ENCODE measurements around the gene INPP5E. TPM values are rescaled to one million over a fixed set of nuclear protein-coding genes. Genes with fewer than 3 reads are reported as not detected.
A peak's percentile ranks its signal among the peaks of the same experiment; 100 is the strongest.

Gene INPP5E
- total RNA-seq, 3 donors from 2014 or later, result 9.5 to 14.4 (median 9.6) TPM

GRCh38 chr9:136486131-136486530 is 46.5 kb upstream of the INPP5E start:
- H3K36me3 ChIP-seq (ENCODE audit: low read depth), result no peaks in the 10 kb centered on the region
- H3K4me1 ChIP-seq (ENCODE audit: low read depth), result peaks cover 22% of the 10 kb centered on the region
- DNase-seq, result no peak
- intact Hi-C loops (cut with DNase I, micrococcal nuclease), result no loop called here
- no peaks in the 10 kb centered on the region for H3K9me3 ChIP-seq
- no peak for TF ChIP-seq CTCF (IDR thresholded peaks at IDR 0.05)
- ATAC-seq, result no peak
- H3K4me3 ChIP-seq, result no peak overlapping the region

- intact Hi-C loops (cut with DNase I, micrococcal nuclease), result loop anchor here in 1 of 2 donors (2.0 kb wide), 1 partner anchor 145 kb away; no protein-coding TSS in a partner anchor
- Histone ChIP-seq H3K9me3 (no peaks in the 10 kb centered on the region), H3K36me3 (ENCODE audit: low read depth) (no peaks in the 10 kb centered on the region), H3K4me3 (no peak overlapping the region), H3K4me1 (ENCODE audit: low read depth) (peaks cover 22% of the 10 kb centered on the region)
- DNase-seq (peak; percentile 87 to 92 (median 90)), ATAC-seq (peak; percentile 28)
- peak; percentile 83 for TF ChIP-seq CTCF (IDR thresholded peaks at IDR 0.05)
Measured at GRCh38 chr9:136485049-136486045, 45.7 kb upstream of the INPP5E start.

GRCh38 chr9:136484153-136485048 is 44.8 kb upstream of the INPP5E start:
- Histone ChIP-seq H3K4me3 (peak overlapping the region; percentile 13), H3K9me3 (no peaks in the 10 kb centered on the region), H3K4me1 (ENCODE audit: low read depth) (peaks cover 22% of the 10 kb centered on the region), H3K36me3 (ENCODE audit: low read depth) (no peaks in the 10 kb centered on the region)
- intact Hi-C loops (cut with DNase I, micrococcal nuclease), result loop anchor here in 1 of 2 donors (2.0 kb wide), 1 partner anchor 146 kb away; no protein-coding TSS in a partner anchor
- TF ChIP-seq CTCF (IDR thresholded peaks at IDR 0.05), result no peak
- ATAC-seq, result peak; percentile 0
- DNase-seq, result peak; percentile 45 to 79 (median 68)

- ATAC-seq, result peak; percentile 70
- Histone ChIP-seq H3K36me3 (ENCODE audit: low read depth) (no peaks in the 10 kb centered on the region), H3K4me3 (peak overlapping the region; percentile 13), H3K9me3 (no peaks in the 10 kb centered on the region), H3K4me1 (ENCODE audit: low read depth) (peaks cover 22% of the 10 kb centered on the region)
- no peak for TF ChIP-seq CTCF (IDR thresholded peaks at IDR 0.05)
- intact Hi-C loops (cut with DNase I, micrococcal nuclease), result loop anchor here in 1 of 2 donors (2.0 kb wide), 1 partner anchor 147 kb away; no protein-coding TSS in a partner anchor
- DNase-seq, result peak; percentile 93 to 97 (median 96)
Measured at GRCh38 chr9:136483589-136484152, 44.0 kb upstream of the INPP5E start.
